K562 (cell line): ENCODE results near the gene SDR42E2. TPM values are rescaled to one million over a fixed set of nuclear protein-coding genes. Genes with fewer than 3 reads are reported as not detected.
A peak's percentile ranks its signal among the peaks of the same experiment; 100 is the strongest.

Experiments used
- ADNP ChIP-seq: fragments of 200-800 bp; sonication (Bioruptor generic); IDR thresholded peaks from 2 replicates; pipeline ENCODE4 v1.6.1; 2016; ENCODE audit warnings: missing genetic modification characterization, missing compliant biosample characterization
- CCAR2 ChIP-seq: fragments of 200-400 bp; formaldehyde crosslinking; IDR thresholded peaks from 2 replicates; pipeline ENCODE4 v1.6.1; 2017; ENCODE audit warnings: mild to moderate bottlenecking, low read depth, low read length
- DIDO1 ChIP-seq: fragments of 450-650 bp; IDR thresholded peaks from 2 replicates; pipeline ENCODE4 v1.6.1; 2016; ENCODE audit warnings: low read depth, missing biosample characterization, missing genetic modification characterization
- FOXK1 ChIP-seq: sonication (generic); formaldehyde crosslinking; IDR thresholded peaks from 2 replicates; pipeline ENCODE4 v1.8.0; 2022; ENCODE audit warnings: missing genetic modification reagents, mild to moderate bottlenecking, borderline replicate concordance
- FUS ChIP-seq: fragments of 200-400 bp; formaldehyde crosslinking; optimal IDR thresholded peaks from 2 replicates; pipeline ENCODE3; 2017; ENCODE audit warnings: low read depth, low read length
- HMG20A ChIP-seq: fragments of 450-650 bp; formaldehyde crosslinking; conservative IDR thresholded peaks from 2 replicates; pipeline ENCODE4 v1.4.0; 2020; ENCODE audit warnings: mild to moderate bottlenecking, mixed read lengths
- HSF4 ChIP-seq: fragments of 250-450 bp; sonication (Bioruptor Pico); IDR thresholded peaks from 2 replicates; pipeline ENCODE4 v2.1.2; 2022; ENCODE audit warnings: mild to moderate bottlenecking, moderate library complexity, borderline replicate concordance
- NFRKB ChIP-seq: fragments of 450-650 bp; IDR thresholded peaks from 2 replicates; pipeline ENCODE4 v1.6.1; 2016; ENCODE audit warnings: low read depth
- POLR2AphosphoS5 ChIP-seq: IDR thresholded peaks from 2 replicates; pipeline ENCODE4 v1.6.1; 2011; ENCODE audit warnings: mild to moderate bottlenecking, low read depth, low read length, moderate library complexity; ENCODE audit not compliant: control insufficient read depth, insufficient read depth
- POLR2H ChIP-seq: IDR thresholded peaks from 2 replicates; pipeline ENCODE4 v1.6.1; 2016; ENCODE audit warnings: missing genetic modification characterization, low read depth, mild to moderate bottlenecking, control low read depth, missing compliant biosample characterization, moderate library complexity
- PURB ChIP-seq: sonication (generic); formaldehyde crosslinking; IDR thresholded peaks from 2 replicates; pipeline ENCODE4 v1.9.0; 2021; ENCODE audit warnings: low read depth, mild to moderate bottlenecking, missing genetic modification reagents
- SMAD1 ChIP-seq: fragments of 150-350 bp; IDR thresholded peaks from 2 replicates; pipeline ENCODE4 v1.6.1; 2014; ENCODE audit warnings: low read length, low read depth; ENCODE audit not compliant: partially characterized antibody
- SPI1 ChIP-seq: IDR thresholded peaks from 2 replicates; pipeline ENCODE4 v1.6.1; 2011; ENCODE audit warnings: low read depth, low read length, control low read depth, borderline replicate concordance
- SRSF7 ChIP-seq: fragments of 200-400 bp; formaldehyde crosslinking; optimal IDR thresholded peaks from 2 replicates; pipeline ENCODE3; 2017; ENCODE audit warnings: mild to moderate bottlenecking, low read depth, low read length
- TAF1 ChIP-seq: IDR thresholded peaks from 2 replicates; pipeline ENCODE4 v1.6.1; 2011; ENCODE audit warnings: mild to moderate bottlenecking, low read length, moderate library complexity; ENCODE audit not compliant: insufficient read depth, control insufficient read depth, severe bottlenecking; ENCODE audit errors: extremely low read depth
- WHSC1 ChIP-seq: IDR thresholded peaks from one replicate; pipeline ENCODE4 v1.6.1; 2012; ENCODE audit warnings: low read length, control low read depth, inconsistent platforms
- XRCC3 ChIP-seq: fragments of 450-650 bp; IDR thresholded peaks from 2 replicates; pipeline ENCODE4 v1.6.1; 2017; ENCODE audit warnings: mild to moderate bottlenecking, moderate library complexity
- XRCC4 ChIP-seq: IDR thresholded peaks from one replicate; pipeline ENCODE4 v1.6.1; 2011; ENCODE audit not compliant: insufficient read depth, insufficient read length; ENCODE audit errors: extremely low read depth
- ZBTB1 ChIP-seq: sonication (generic); formaldehyde crosslinking; IDR thresholded peaks from 2 replicates; pipeline ENCODE4 v1.8.1; 2023; ENCODE audit warnings: missing genetic modification reagents, low read depth, mild to moderate bottlenecking, borderline replicate concordance
- ZFP36 ChIP-seq: fragments of 150-350 bp; IDR thresholded peaks from 2 replicates; pipeline ENCODE4 v1.6.1; 2018; ENCODE audit warnings: low read length, low read depth; ENCODE audit not compliant: partially characterized antibody
- ZFPM2 ChIP-seq: fragments of 250-450 bp; sonication (Bioruptor Pico); IDR thresholded peaks from 2 replicates; pipeline ENCODE4 v1.5.1; 2022; ENCODE audit warnings: mild to moderate bottlenecking
- ZNF133 ChIP-seq: fragments of 250-450 bp; sonication (Bioruptor Pico); IDR thresholded peaks from 2 replicates; pipeline ENCODE4 v1.4.0; 2020; ENCODE audit warnings: mild to moderate bottlenecking
- ZNF24 ChIP-seq: fragments of 450-650 bp; IDR thresholded peaks from 2 replicates; pipeline ENCODE4 v1.6.1; 2016
- ZNF77 ChIP-seq: fragments of 250-450 bp; sonication (Bioruptor Pico); IDR thresholded peaks from 2 replicates; pipeline ENCODE4 v1.5.0; 2020
- polyA plus RNA-seq, 8 experiments: library from polyadenylated mRNA; depleted of rRNA in 4 of 8; stranded (reverse) in 5 of 8; unstranded in 3 of 8; fragments of >200 nt; fragmentation: Nextera tagmentation in 2 of 8; fragmentation: Illumina TruSeq in 1 of 8; extraction: Ambion mirVana in 2 of 8; extraction: Trizol in 1 of 8; gene quantifications; 2 replicates each; pipeline versions ENCODE4 v1.2.1 to v1.2.3, GENCODE V29; 2011 to 2014; ENCODE audit warnings: inconsistent platforms in 1 of 8, missing spikeins in 1 of 8
- total RNA-seq, 7 experiments: library from RNA; depleted of rRNA in 6 of 7; stranded (reverse); fragments of >200 nt in 6 of 7; fragmentation: Illumina TruSeq in 2 of 7; extraction: Trizol in 2 of 7; gene quantifications; 2 replicates each; pipeline versions ENCODE4 v1.2.1 to v1.2.3, GENCODE V29; 2011 to 2021; ENCODE audit warnings: low replicate concordance in 1 of 7
- TF ChIP-seq, protein P1 (sequence below): fragments of 450-650 bp; IDR thresholded peaks from 2 replicates; pipeline ENCODE4 v1.7.0; 2016; ENCODE audit warnings: borderline replicate concordance
- TF ChIP-seq, protein P2 (sequence below): sonication (generic); formaldehyde crosslinking; IDR thresholded peaks from 2 replicates; pipeline ENCODE4 v1.8.1; 2022; ENCODE audit warnings: missing genetic modification reagents

The SDR42E2 gene
- total and polyA plus RNA-seq, 9 of the 15 experiments (the other 6 are each of a cell fraction or from before 2014, with no cell fraction given) = 0.03 to 0.07 (median 0.04) TPM; not detected in 4

DNA sequence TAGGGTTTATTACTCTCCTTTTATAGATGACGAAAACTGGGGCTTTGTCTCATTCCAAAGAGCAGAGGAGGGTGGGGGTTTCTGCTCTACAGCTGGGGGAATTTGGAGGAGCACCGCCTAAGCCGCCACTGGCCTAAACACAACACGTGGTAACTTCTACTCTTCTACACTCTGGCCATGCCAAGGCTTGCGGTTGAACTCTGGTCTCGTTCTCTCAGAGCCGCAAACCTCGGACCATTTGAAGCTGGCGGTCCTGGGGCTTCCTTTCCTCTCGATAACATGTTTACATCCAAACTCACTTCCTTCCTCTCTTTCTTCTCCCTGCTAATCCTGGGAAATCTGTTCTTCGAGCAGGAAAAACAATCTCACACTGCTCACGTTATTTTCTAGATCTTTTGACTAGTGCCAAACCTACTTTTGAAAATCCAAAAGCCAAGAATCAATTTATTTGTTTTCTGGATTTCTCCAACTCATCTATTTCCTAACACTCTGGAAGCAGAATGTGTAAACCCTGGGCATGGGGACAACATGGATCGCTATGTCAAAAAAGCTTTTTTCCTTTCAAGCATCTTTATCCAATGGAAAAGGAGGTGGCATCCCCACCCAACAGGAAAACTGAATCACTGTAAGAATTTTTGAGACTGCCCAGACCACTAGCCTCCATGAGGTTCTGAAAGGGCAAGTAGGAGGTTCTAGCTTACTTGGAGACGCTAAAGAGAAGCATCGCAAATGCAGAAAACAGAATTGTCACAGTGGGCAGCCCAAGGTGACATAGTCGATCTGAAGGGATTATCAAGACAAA lies 30.2 kb downstream of the SDR42E2 start (continued):
- TF ChIP-seq, protein P1, sequence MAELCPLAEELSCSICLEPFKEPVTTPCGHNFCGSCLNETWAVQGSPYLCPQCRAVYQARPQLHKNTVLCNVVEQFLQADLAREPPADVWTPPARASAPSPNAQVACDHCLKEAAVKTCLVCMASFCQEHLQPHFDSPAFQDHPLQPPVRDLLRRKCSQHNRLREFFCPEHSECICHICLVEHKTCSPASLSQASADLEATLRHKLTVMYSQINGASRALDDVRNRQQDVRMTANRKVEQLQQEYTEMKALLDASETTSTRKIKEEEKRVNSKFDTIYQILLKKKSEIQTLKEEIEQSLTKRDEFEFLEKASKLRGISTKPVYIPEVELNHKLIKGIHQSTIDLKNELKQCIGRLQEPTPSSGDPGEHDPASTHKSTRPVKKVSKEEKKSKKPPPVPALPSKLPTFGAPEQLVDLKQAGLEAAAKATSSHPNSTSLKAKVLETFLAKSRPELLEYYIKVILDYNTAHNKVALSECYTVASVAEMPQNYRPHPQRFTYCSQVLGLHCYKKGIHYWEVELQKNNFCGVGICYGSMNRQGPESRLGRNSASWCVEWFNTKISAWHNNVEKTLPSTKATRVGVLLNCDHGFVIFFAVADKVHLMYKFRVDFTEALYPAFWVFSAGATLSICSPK = no peak
- TF ChIP-seq FUS = no peak
- TF ChIP-seq HSF4 (CRISPR knock-in tag) = no peak
- no peak for TF ChIP-seq ZNF133 (CRISPR knock-in tag)
- TF ChIP-seq XRCC4 = no peak
- TF ChIP-seq ADNP = no peak
- no peak for TF ChIP-seq ZNF77 (CRISPR knock-in tag)
- TF ChIP-seq ZBTB1 (CRISPR knock-in tag) = peak; percentile 50; the same call in 1 of the 2 replicates
- no peak for TF ChIP-seq XRCC3
- TF ChIP-seq FOXK1 = no peak
- TF ChIP-seq TAF1 = peak; percentile 7
- no peak for TF ChIP-seq POLR2H (tag)
- TF ChIP-seq HMG20A (CRISPR knock-in tag) = no peak
- peak; percentile 53; the same call in 1 of the 2 replicates for TF ChIP-seq SPI1
- TF ChIP-seq SMAD1 = no peak
- no peak for TF ChIP-seq ZFP36
- TF ChIP-seq NFRKB = no peak
- TF ChIP-seq POLR2AphosphoS5 = no peak
- no peak for TF ChIP-seq ZFPM2 (CRISPR knock-in tag)
- TF ChIP-seq, protein P2, sequence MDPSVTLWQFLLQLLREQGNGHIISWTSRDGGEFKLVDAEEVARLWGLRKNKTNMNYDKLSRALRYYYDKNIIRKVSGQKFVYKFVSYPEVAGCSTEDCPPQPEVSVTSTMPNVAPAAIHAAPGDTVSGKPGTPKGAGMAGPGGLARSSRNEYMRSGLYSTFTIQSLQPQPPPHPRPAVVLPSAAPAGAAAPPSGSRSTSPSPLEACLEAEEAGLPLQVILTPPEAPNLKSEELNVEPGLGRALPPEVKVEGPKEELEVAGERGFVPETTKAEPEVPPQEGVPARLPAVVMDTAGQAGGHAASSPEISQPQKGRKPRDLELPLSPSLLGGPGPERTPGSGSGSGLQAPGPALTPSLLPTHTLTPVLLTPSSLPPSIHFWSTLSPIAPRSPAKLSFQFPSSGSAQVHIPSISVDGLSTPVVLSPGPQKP (CRISPR knock-in tag) = no peak
- TF ChIP-seq WHSC1 = no peak
- no peak for TF ChIP-seq PURB (CRISPR knock-in tag)
- TF ChIP-seq DIDO1 = no peak
- TF ChIP-seq SRSF7 = no peak
- no peak for TF ChIP-seq CCAR2
- TF ChIP-seq ZNF24 = no peak
